Kidney (tissue), 14 donors: ENCODE data around the gene TMEM107. TPM values are rescaled to one million over a fixed set of nuclear protein-coding genes. Genes with fewer than 3 reads are reported as not detected.
A peak's percentile ranks its signal among the peaks of the same experiment; 100 is the strongest.

Experiments
- DNase-seq, 5 donors: peaks; one replicate each; pipeline ENCODE4 v3.0.0-alpha.2; 2013 to 2020
- FAIRE-seq: peaks from 2 replicates; lab custom pipeline; 2012; peaks lifted over from hg19 to GRCh38; lab: Jason Lieb, UNC
- H3K27ac ChIP-seq, 2 donors: one replicate each; pipeline ENCODE4 v1.7.0; 2013; ENCODE audit warnings: low read depth in 2 of 2, low read length in 2 of 2, inconsistent platforms in 1 of 2
- H3K27me3 ChIP-seq: one replicate; pipeline ENCODE4 v1.7.1; 2013; ENCODE audit warnings: low read length, inconsistent platforms; ENCODE audit not compliant: control insufficient read depth, insufficient read depth
- H3K36me3 ChIP-seq, 3 donors: one replicate each; pipeline versions ENCODE4 v1.7.0 to v1.7.1; 2013; ENCODE audit warnings: low read length in 3 of 3, control low read depth in 1 of 3, inconsistent platforms in 1 of 3; ENCODE audit not compliant: insufficient read depth in 3 of 3, control insufficient read depth in 2 of 3
- H3K4me1 ChIP-seq, 3 donors: one replicate each; pipeline versions ENCODE4 v1.7.0 to v1.7.1; 2013; ENCODE audit warnings: low read length in 3 of 3, inconsistent platforms in 1 of 3, low read depth in 1 of 3; ENCODE audit not compliant: control insufficient read depth in 2 of 3, insufficient read depth in 2 of 3
- H3K4me3 ChIP-seq, 3 donors: one replicate each; pipeline versions ENCODE4 v1.7.0 to v1.8.1; 2013; ENCODE audit warnings: low read length in 3 of 3, control low read depth in 1 of 3, inconsistent platforms in 1 of 3
- H3K9ac ChIP-seq, 3 donors: one replicate each; pipeline versions ENCODE4 v1.7.0 to v1.7.1; 2013; ENCODE audit warnings: low read length in 3 of 3, control low read depth in 1 of 3, inconsistent platforms in 1 of 3
- H3K9me3 ChIP-seq, 3 donors: one replicate each; pipeline versions ENCODE4 v1.7.0 to v1.7.1; 2013; ENCODE audit warnings: low read length in 3 of 3, control low read depth in 1 of 3, inconsistent platforms in 1 of 3; ENCODE audit not compliant: control insufficient read depth in 2 of 3, insufficient read depth in 1 of 3
- CTCF ChIP-seq: IDR thresholded peaks from 3 replicates; pipeline ENCODE4 v1.5.1; 2012; ENCODE audit warnings: mild to moderate bottlenecking, moderate library complexity, borderline replicate concordance; ENCODE audit not compliant: insufficient read depth; ENCODE audit errors: extremely low read depth
- intact Hi-C: fragments of 100-400 bp; cut with DNase I; formaldehyde crosslinking; loops from one replicate; pipeline ENCODE4 v1.11.1; 2022
- polyA plus RNA-seq: library from polyadenylated mRNA; stranded (reverse); fragments of 350-450 nt; fragmentation: Illumina TruSeq; extraction: RNeasy Lipid Tissue Mini Kit (QIAGEN cat#74804); gene quantifications from one replicate; pipeline ENCODE4 v1.2.3, GENCODE V29; 2014; ENCODE audit warnings: low read depth, low replicate concordance; ENCODE audit not compliant: insufficient read depth
- total RNA-seq: library from RNA; stranded (reverse); fragmentation: NEBNext Ultra II Directional; extraction: Animal tissue kit (Norgen Biotek cat#: 25700); gene quantifications from one replicate; pipeline ENCODE4 v1.2.1, GENCODE V29; 2021
- donor health status: control.
- donor health status: control.
- donor health status: control.
- donor health status: control.
- donor health status: control.
- donor health status: DM: yes; HTN: yes; CAD: no.
- donor health status: Normal renal cell carcinoma (clear cell type).

The TMEM107 gene
- total and polyA plus RNA-seq, 2 donors from 2014 or later: 23.4 to 24.6 TPM

GRCh38 chr17:8143581-8144400, 32.4 kb downstream of the TMEM107 start:
- Histone ChIP-seq H3K4me1 (peaks cover 0 to 7% (median 0%) of the 10 kb centered on the region in 3 donors), H3K9ac (no peak overlapping the region), H3K36me3 (peaks cover 0 to 84% (median 72%) of the 10 kb centered on the region in 3 donors), H3K4me3 (no peak overlapping the region), H3K9me3 (no peaks in the 10 kb centered on the region), H3K27me3 (no peaks in the 10 kb centered on the region), H3K27ac (no peak overlapping the region)
- DNase-seq (peak in 1 of 5 donors; percentile 38), FAIRE-seq (no peak)
- intact Hi-C loops: no loop called here
- TF ChIP-seq CTCF: no peak

DNA sequence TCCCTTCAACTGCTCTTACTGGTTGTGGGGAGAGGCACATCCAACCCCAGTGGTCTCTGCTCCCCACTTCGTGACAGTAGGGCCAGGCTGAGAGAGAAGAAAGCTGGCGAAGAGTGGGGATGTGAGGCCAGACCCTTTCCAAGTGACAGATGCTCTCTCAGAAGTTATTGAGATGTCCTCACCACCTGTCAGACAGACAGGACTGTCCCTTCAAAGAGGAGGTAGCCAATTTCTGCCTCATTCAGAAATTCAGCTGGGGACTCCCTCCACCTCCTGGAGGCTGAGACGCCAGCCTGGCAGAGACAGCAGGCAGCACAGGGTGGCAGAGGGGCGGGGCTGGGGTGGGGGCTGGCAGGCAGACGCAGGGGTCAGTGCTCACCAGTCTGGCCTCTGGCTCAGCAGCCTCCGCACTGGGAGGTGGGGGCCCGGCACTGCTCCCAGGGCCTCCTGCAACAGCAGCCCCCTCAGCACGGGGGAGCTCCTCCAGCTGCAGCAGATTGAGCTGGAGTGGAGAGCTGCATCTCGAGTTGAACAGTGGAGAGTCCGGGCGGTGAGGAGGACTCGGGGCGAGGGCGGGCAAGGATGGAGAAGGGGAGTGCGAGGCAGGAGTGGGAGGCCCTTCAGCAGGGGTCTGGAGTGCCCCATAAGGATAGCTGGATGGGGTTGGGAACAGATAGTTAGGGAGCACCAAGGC, 33.1 kb downstream of the TMEM107 start:
- TF ChIP-seq CTCF: no peak

GRCh38 chr17:8142158-8142886, 33.9 kb downstream of the TMEM107 start:
- no peak for TF ChIP-seq CTCF
- intact Hi-C loops: no loop called here
- Histone ChIP-seq H3K4me3 (no peak overlapping the region), H3K9me3 (no peaks in the 10 kb centered on the region), H3K27me3 (no peaks in the 10 kb centered on the region), H3K4me1 (peaks cover 0 to 11% (median 5%) of the 10 kb centered on the region in 3 donors), H3K9ac (no peak overlapping the region), H3K36me3 (peaks cover 0 to 69% (median 59%) of the 10 kb centered on the region in 3 donors), H3K27ac (no peak overlapping the region)
- DNase-seq (peak in 1 of 5 donors; percentile 40), FAIRE-seq (no peak)

More for the DNA sequence above, 33.1 kb downstream of the TMEM107 start:
- H3K4me3 ChIP-seq: no peak overlapping the region
- FAIRE-seq (no peak), DNase-seq (peak in 1 of 5 donors; percentile 41)
- no peak overlapping the region for H3K9ac ChIP-seq
- no peaks in the 10 kb centered on the region for H3K9me3 ChIP-seq
- intact Hi-C loops: no loop called here
- peaks cover 0 to 76% (median 66%) of the 10 kb centered on the region in 3 donors for H3K36me3 ChIP-seq
- H3K27me3 ChIP-seq: no peaks in the 10 kb centered on the region
- no peak overlapping the region for H3K27ac ChIP-seq
- peaks cover 0 to 11% (median 0%) of the 10 kb centered on the region in 3 donors for H3K4me1 ChIP-seq
